ENCODE measurements around the gene DLG4.

The DLG4 gene

DNA sequence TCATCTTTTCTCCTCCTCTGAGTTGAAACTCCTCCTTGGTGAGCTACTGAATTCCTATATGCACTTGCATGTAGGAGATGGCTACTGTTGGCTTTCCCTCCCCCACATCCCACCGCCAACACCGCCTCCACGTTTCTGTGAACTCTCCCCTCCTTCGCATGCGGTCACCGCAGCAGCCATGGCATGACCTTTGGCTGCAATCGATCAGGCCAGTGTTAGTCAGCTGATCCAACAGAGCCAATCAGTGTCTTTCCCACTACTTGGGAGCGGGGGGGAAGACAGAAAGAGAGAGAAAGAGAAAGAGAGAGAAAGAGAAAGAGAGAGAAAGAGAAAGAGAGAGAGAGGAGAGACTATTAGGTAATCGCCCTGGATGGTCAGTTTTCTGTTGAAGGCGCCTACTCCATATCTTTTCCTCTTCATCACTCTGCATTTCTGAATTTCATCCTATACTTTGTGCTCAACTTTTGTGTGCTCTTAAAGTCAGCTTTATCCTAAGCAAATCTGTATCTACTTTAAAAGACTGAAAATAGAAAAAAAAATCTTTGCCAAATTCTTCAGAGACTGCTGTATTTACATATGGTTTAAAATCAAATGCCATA is 63.2 kb downstream of the DLG4 start:
- DNase-seq (ENCODE audit: low read depth): no peak

DNA sequence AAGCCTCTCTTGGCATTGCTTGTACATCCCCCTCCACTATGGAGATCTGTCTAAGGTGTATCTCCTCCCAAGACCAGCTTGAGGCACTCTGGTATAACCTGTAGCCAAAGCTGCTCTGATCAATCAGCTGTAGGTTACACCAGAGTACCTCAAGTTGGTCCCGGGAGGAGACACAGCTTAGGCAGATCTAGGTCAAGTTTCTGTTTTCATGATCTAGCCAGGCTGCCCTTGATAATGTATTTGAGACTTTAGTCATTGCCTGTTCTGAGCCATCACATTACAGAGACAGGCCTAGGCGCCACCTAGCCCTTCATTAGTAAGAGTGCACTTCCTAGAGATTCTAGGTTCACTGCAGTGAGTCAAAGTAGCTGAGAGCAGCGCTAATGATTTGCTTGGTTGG is 71.9 kb downstream of the DLG4 start:
- no peak for DNase-seq (ENCODE audit: low read depth)

GRCh38 chr17:7146115-7146514 is 73.5 kb downstream of the DLG4 start:
- DNase-seq (ENCODE audit: low read depth): no peak

DNA sequence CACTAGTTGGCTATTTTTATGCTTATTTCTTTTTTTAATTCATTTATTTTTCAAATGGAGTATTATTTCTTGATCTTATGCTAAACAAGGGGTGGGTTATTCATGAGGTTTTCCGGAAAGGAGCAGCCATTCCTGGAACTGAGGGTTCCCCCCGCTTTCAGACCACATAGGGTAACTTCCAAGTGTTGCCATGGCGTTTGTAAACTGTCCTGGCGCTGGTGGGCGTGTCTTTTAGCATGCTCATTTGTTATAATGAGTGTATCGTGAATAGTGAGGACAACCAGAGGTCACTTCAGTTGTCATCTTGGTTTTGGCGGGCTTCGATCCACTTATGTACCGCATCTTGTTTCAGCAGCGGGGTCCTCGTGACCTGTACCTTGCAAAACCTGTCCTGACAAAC is 75.4 kb downstream of the DLG4 start:
- DNase-seq (ENCODE audit: low read depth): no peak

- no peak for DNase-seq (ENCODE audit: low read depth)
These were observed 77.8 kb downstream of the DLG4 start for GRCh38 chr17:7141824-7142223.

DNA sequence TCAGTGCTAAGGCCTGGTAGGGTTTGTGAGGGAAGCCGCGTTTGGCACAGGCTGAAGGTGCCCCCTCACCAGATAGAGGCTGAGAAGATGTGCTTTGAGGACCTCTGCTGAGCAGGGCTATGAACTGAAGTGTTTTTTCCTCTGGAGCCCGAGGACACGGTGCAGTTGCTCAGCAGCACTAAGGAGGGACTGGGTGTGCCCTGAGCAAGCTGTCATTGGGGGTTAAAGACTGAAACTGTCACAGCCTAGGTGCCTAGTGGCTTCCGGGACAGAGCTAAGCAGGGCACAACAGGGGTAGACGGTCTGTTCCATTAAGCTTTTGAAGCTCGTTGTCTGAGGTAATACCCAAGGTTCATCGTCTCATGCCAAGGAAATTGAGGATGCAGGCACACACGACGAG is 80.2 kb downstream of the DLG4 start:
- no peak for DNase-seq (ENCODE audit: low read depth)

DNA sequence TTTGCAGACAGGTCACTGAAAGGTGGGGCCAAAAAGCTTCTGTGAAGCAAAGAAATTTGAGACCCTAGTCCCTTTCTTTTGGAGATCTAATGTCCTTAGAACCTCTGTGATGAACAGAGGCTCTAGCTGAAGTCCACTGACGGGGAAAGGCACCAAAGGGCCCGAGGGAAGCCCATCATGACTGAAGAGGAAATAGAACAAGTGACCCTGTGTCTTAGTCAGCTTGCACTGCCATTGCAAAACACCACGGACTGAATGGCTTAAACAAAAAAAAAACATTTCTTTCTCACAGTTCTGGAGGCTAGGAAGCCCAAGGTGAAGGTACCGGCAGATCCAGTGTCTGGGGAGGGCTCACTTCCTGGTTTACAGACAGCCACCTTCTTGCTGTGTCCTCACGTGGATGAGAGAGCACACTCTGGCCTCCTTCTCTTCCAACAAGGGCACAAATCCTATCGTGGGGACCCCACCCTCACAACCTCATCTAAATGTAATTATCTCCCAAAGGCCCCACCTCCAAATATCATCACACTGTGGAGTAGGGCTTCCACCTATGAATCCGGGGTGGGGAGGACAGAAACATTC is 80.7 kb downstream of the DLG4 start:
- DNase-seq (ENCODE audit: low read depth): no peak

GRCh38 chr17:7137171-7137943 is 82.3 kb downstream of the DLG4 start:
- DNase-seq (ENCODE audit: low read depth): no peak
